ENCODE data around the gene KLF15. TPM values are rescaled to one million over a fixed set of nuclear protein-coding genes. Genes with fewer than 3 reads are reported as not detected.

KLF15 gene
- total and polyA plus RNA-seq, 2 experiments from 2014 or later: 3.5 to 19.8 TPM

DNA sequence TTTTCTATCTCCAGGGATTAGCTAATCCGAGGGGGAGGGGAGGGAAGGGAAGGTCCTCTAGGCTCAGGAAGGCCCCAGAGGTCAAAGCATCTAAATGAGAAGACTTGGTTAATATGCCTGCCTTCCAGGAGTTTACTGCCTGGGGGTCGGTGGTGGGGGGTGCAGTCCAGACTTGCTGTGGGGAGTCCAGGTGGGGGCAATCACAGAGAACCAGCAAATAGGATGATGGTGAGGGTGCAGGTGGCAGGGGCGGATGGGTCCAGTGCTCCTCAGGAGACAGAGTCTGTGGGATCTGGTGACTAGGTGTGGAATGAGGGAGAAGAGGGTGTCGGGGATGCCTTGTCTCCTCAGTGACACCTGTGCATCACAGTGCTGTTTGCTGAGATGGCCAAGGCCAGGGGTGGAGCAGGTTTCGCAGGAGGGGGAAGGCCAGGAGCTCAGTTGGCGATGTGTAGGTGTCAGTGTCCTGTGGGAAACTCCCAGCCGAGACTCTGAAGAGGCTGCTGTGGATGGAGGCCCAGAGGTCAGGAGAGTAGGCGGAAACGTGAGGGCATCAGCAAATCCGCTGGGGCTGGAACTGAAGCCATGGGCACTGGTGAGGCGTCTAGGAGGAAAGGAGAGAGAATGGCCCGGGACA, 45.6 kb upstream of the KLF15 start:
- no peaks in the 10 kb centered on the region; the same call in 2 of the 3 replicates for H3K36me3 Mint-ChIP-seq (ENCODE audit: low read depth)
- DNase-seq (ENCODE audit: low spot score) (no peak), ATAC-seq (no peak; the same call in 2 of the 3 replicates)
- no peak overlapping the region for H3K4me3 Mint-ChIP-seq
- Histone ChIP-seq H3K27ac (ENCODE audit: low read depth) (no peak overlapping the region), H3K9me2 (ENCODE audit: insufficient read depth) (no peaks in the 10 kb centered on the region; the same call in 1 of the 2 replicates), H3K79me2 (replicated peaks; ENCODE audit: insufficient read depth) (no peaks in the 10 kb centered on the region), H3K36me3 (ENCODE audit: insufficient read depth) (no peaks in the 10 kb centered on the region), H3K4me1 (ENCODE audit: insufficient read depth) (no peaks in the 10 kb centered on the region), H3F3A (replicated peaks; ENCODE audit: low read depth) (no peaks in the 10 kb centered on the region), H4K20me1 (replicated peaks; ENCODE audit: insufficient read depth) (no peaks in the 10 kb centered on the region), H3K27me3 (ENCODE audit: insufficient read depth) (no peaks in the 10 kb centered on the region), H2AFZ (no peak overlapping the region), H3K4me2 (no peak overlapping the region), H3K4me3 (no peak overlapping the region)
- peaks cover 19% of the 10 kb centered on the region for H3K4me1 Mint-ChIP-seq
- H3K27me3 Mint-ChIP-seq (ENCODE audit: insufficient read depth, low read depth, poor library complexity): peaks cover 3% of the 10 kb centered on the region
- no peak for TF ChIP-seq STAT1 (IDR thresholded peaks at IDR 0.05; ENCODE audit: unreplicated experiment)
- H3K9me3 Mint-ChIP-seq: no peaks in the 10 kb centered on the region
- no peak overlapping the region for H3K27ac Mint-ChIP-seq

DNA sequence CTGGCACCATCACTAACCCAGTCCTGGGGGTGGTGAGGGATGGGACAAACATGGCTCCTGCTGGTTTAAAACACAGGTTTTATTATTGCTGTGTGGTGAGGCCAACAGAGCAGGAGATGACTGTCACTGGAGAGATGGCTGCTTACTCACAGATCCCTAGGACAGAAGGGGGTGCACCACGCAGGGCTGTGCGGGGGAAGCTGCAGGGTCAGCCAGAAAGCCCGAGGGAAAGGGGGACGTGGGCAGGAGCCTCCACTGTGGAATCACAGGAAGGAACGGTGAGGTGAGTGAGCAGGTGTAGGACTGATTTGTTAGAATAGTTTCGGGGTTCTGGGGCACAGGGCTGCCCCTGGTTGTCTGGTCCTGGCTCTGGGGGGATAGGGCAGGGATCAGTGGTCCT, 45.0 kb upstream of the KLF15 start:
- Histone ChIP-seq H3K36me3 (ENCODE audit: insufficient read depth) (no peaks in the 10 kb centered on the region), H3K4me1 (ENCODE audit: insufficient read depth) (no peaks in the 10 kb centered on the region), H3K27ac (ENCODE audit: low read depth) (no peak overlapping the region), H3K4me3 (no peak overlapping the region), H3K27me3 (ENCODE audit: insufficient read depth) (no peaks in the 10 kb centered on the region), H2AFZ (peak overlapping the region; percentile 14; the same call in 1 of the 2 replicates), H4K20me1 (replicated peaks; ENCODE audit: insufficient read depth) (no peaks in the 10 kb centered on the region), H3K79me2 (replicated peaks; ENCODE audit: insufficient read depth) (no peaks in the 10 kb centered on the region), H3F3A (replicated peaks; ENCODE audit: low read depth) (no peaks in the 10 kb centered on the region), H3K4me2 (no peak overlapping the region), H3K9me2 (ENCODE audit: insufficient read depth) (no peaks in the 10 kb centered on the region; the same call in 1 of the 2 replicates)
- Mint-ChIP-seq H3K4me1 (peaks cover 19% of the 10 kb centered on the region), H3K36me3 (ENCODE audit: low read depth) (no peaks in the 10 kb centered on the region; the same call in 2 of the 3 replicates), H3K4me3 (no peak overlapping the region), H3K27me3 (ENCODE audit: insufficient read depth, low read depth, poor library complexity) (peaks cover 3% of the 10 kb centered on the region), H3K9me3 (no peaks in the 10 kb centered on the region), H3K27ac (no peak overlapping the region)
- ATAC-seq (no peak), DNase-seq (ENCODE audit: low spot score) (no peak)
- TF ChIP-seq EZH2 (IDR thresholded peaks at IDR 0.05; ENCODE audit: low read depth, unreplicated experiment) (no peak), JUNB (IDR thresholded peaks at IDR 0.05; ENCODE audit: unreplicated experiment) (no peak), EZH2phosphoT487 (IDR thresholded peaks at IDR 0.05; ENCODE audit: unreplicated experiment) (no peak), NANOG (IDR thresholded peaks at IDR 0.05; ENCODE audit: borderline replicate concordance) (no peak)
- TF ChIP-seq, protein P1, sequence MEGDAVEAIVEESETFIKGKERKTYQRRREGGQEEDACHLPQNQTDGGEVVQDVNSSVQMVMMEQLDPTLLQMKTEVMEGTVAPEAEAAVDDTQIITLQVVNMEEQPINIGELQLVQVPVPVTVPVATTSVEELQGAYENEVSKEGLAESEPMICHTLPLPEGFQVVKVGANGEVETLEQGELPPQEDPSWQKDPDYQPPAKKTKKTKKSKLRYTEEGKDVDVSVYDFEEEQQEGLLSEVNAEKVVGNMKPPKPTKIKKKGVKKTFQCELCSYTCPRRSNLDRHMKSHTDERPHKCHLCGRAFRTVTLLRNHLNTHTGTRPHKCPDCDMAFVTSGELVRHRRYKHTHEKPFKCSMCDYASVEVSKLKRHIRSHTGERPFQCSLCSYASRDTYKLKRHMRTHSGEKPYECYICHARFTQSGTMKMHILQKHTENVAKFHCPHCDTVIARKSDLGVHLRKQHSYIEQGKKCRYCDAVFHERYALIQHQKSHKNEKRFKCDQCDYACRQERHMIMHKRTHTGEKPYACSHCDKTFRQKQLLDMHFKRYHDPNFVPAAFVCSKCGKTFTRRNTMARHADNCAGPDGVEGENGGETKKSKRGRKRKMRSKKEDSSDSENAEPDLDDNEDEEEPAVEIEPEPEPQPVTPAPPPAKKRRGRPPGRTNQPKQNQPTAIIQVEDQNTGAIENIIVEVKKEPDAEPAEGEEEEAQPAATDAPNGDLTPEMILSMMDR (conservative IDR thresholded peaks at IDR 0.05; ENCODE audit: low read depth in 2 of 2): no peak
- TF ChIP-seq, protein P2, sequence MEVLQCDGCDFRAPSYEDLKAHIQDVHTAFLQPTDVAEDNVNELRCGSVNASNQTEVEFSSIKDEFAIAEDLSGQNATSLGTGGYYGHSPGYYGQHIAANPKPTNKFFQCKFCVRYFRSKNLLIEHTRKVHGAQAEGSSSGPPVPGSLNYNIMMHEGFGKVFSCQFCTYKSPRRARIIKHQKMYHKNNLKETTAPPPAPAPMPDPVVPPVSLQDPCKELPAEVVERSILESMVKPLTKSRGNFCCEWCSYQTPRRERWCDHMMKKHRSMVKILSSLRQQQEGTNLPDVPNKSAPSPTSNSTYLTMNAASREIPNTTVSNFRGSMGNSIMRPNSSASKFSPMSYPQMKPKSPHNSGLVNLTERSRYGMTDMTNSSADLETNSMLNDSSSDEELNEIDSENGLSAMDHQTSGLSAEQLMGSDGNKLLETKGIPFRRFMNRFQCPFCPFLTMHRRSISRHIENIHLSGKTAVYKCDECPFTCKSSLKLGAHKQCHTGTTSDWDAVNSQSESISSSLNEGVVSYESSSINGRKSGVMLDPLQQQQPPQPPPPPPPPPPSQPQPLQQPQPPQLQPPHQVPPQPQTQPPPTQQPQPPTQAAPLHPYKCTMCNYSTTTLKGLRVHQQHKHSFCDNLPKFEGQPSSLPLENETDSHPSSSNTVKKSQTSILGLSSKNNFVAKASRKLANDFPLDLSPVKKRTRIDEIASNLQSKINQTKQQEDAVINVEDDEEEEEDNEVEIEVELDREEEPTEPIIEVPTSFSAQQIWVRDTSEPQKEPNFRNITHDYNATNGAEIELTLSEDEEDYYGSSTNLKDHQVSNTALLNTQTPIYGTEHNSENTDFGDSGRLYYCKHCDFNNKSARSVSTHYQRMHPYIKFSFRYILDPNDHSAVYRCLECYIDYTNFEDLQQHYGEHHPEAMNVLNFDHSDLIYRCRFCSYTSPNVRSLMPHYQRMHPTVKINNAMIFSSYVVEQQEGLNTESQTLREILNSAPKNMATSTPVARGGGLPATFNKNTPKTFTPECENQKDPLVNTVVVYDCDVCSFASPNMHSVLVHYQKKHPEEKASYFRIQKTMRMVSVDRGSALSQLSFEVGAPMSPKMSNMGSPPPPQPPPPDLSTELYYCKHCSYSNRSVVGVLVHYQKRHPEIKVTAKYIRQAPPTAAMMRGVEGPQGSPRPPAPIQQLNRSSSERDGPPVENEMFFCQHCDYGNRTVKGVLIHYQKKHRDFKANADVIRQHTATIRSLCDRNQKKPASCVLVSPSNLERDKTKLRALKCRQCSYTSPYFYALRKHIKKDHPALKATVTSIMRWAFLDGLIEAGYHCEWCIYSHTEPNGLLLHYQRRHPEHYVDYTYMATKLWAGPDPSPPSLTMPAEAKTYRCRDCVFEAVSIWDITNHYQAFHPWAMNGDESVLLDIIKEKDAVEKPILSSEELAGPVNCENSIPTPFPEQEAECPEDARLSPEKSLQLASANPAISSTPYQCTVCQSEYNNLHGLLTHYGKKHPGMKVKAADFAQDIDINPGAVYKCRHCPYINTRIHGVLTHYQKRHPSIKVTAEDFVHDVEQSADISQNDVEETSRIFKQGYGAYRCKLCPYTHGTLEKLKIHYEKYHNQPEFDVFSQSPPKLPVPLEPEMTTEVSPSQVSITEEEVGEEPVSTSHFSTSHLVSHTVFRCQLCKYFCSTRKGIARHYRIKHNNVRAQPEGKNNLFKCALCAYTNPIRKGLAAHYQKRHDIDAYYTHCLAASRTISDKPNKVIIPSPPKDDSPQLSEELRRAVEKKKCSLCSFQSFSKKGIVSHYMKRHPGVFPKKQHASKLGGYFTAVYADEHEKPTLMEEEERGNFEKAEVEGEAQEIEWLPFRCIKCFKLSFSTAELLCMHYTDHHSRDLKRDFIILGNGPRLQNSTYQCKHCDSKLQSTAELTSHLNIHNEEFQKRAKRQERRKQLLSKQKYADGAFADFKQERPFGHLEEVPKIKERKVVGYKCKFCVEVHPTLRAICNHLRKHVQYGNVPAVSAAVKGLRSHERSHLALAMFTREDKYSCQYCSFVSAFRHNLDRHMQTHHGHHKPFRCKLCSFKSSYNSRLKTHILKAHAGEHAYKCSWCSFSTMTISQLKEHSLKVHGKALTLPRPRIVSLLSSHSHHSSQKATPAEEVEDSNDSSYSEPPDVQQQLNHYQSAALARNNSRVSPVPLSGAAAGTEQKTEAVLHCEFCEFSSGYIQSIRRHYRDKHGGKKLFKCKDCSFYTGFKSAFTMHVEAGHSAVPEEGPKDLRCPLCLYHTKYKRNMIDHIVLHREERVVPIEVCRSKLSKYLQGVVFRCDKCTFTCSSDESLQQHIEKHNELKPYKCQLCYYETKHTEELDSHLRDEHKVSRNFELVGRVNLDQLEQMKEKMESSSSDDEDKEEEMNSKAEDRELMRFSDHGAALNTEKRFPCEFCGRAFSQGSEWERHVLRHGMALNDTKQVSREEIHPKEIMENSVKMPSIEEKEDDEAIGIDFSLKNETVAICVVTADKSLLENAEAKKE (CRISPR knock-in tag; IDR thresholded peaks at IDR 0.05): no peak
- TF ChIP-seq, protein P3, sequence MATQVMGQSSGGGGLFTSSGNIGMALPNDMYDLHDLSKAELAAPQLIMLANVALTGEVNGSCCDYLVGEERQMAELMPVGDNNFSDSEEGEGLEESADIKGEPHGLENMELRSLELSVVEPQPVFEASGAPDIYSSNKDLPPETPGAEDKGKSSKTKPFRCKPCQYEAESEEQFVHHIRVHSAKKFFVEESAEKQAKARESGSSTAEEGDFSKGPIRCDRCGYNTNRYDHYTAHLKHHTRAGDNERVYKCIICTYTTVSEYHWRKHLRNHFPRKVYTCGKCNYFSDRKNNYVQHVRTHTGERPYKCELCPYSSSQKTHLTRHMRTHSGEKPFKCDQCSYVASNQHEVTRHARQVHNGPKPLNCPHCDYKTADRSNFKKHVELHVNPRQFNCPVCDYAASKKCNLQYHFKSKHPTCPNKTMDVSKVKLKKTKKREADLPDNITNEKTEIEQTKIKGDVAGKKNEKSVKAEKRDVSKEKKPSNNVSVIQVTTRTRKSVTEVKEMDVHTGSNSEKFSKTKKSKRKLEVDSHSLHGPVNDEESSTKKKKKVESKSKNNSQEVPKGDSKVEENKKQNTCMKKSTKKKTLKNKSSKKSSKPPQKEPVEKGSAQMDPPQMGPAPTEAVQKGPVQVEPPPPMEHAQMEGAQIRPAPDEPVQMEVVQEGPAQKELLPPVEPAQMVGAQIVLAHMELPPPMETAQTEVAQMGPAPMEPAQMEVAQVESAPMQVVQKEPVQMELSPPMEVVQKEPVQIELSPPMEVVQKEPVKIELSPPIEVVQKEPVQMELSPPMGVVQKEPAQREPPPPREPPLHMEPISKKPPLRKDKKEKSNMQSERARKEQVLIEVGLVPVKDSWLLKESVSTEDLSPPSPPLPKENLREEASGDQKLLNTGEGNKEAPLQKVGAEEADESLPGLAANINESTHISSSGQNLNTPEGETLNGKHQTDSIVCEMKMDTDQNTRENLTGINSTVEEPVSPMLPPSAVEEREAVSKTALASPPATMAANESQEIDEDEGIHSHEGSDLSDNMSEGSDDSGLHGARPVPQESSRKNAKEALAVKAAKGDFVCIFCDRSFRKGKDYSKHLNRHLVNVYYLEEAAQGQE (IDR thresholded peaks at IDR 0.05; ENCODE audit: unreplicated experiment): no peak
